SKM-1 treated with dmso at 0.1 percent for 144 hours (cell line): ENCODE results near the gene PTPN3.
A peak's percentile ranks its signal among the peaks of the same experiment; 100 is the strongest.
"Not testable (repeated sequence)": the region's sequence is repeated elsewhere in the genome, so short reads cannot be mapped to it uniquely, and the experiment has no call there.

ENCODE experiments used
- DNase-seq: peaks from one replicate; lab custom pipeline; 2025; ENCODE audit not compliant: unreplicated experiment; lab: John Stamatoyannopoulos, UW

The PTPN3 gene

DNA sequence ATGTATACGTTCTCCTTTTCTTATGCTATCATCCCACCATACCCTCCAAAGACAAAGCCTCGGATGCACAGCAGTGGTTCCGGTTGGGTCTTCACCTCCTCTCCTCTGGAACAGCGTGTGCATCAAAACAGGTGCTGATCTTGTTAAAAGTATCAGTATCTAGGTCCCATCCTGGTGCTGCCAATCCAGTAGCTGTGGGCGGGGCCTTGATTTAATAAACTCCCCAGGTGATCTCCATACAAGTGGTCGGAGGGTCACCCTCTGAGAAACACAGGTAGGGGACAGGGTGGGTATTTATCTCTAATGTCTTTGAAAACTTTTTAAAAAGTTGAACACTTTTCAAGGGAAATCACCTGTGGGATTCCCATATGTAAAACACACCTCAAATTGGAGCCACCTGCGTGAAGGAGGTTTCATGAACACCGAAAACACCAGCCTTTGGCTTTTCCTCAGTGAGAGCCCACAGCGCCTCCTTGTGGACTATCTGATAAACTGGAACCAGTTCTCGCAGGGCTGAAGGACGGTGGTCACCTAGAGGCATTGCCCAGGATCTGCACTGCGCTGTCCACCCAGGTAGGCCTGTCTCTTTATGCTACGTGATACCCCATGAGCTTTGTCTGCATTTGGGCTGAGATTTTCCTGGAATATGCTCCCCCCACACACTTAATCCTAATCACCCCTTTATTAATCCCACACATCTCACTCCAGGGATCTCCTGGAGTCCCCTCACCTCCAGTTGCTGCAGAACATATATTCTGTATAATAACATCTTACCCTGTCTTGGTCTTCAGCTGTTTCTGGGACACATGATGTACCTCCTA lies 96.7 kb downstream of the PTPN3 start:
- DNase-seq, result peak; percentile 24

DNA sequence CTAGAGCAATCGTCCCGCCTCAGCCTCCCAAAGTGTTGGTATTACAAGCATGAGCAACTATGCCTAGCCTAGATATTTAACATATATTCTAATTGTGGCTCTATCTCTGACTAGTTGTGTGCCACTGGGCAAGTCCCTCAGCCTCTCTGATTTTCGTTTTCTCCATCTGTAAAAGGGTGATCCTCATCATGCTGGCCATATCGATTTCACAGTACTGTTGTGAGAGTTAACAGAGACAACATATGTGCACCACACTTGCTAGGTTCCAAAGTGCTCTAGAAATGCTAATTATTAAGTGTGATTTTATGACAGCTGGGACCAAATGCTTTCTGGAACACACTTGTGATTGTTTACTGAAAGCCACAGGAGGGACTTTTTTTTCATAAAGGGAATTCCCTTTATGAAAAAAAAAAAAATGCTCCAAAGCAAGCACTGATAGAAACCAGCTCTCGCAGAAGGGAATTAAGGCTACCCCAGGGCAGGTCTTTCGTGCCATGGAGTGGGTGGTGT lies 98.8 kb downstream of the PTPN3 start:
- no peak for DNase-seq

DNA sequence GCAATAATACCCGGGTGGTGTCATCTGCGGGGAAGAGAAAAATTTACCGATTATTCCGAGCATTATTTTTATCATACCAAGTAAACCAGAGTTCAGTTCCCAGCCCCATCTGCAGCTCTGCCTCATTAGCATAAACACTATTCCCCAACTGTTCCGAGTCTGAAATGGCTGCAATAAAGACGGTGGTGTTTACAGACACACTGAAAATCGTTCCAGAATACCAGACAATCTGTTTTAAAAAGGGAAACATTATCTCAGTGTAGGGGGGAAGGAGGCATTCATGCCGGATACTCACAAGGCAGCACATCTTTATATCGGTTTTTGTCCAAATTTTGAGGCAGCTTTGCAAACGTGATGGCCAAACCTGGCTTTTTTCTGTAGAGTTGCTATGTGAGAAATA lies 106.9 kb downstream of the PTPN3 start:
- no peak for DNase-seq

DNA sequence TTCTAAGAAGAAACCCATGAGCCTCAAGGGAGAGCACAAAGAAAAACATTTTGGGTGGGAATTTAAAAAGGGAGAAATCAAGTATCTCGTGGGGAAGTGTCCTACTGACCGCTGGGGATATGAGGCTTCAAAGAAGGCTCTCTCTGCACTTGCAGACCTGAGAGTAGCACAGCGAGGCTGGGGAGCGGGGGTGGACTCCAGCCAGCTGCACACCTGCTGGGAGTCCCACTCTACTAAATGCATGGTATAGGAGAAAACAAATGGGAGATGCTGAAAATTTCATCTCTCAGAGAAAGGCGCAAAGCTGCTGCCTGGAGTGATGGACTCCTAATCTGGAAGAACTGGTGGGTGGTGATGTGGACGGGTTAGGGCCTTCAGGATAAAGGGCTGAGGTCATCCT lies 110.3 kb downstream of the PTPN3 start:
- no peak for DNase-seq

DNA sequence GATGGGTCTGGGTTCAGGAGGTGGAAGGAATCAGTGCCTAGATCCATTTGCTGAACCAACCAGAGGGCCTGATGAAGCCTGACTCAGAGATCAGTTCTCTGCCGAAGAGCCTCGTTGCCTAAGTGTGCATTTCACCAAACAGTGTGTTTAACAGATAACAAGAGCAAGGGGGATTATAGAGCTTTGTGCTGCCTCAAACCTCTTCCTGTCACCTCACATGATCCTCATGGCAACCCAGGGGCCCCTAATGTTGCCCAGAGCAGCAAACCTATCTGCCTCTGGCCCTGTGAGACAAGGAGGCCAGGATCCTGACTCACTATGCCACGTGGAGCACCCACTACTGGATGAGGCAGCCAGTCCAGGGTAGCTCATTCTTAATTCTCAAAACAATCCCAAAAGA lies 110.9 kb downstream of the PTPN3 start:
- DNase-seq, result no peak

DNA sequence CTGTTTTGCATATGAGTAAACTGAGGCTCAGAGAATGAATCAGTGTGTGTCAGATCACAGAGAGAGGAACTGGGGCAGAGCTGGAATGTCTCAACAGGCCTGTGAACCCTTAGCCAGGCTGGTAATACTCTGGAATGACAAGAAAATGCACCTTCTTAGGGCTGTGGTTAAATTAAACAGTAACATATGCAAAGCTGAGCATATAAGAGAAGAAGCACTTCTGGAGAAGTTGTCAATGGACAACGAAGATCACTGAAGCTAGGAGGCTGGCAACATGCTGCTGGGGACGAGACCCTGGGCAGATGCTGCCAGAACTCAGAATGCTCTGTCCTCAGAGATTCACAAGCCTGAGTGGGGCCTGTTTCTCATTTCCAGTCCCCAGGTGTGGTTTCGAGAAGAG lies 112.6 kb downstream of the PTPN3 start:
- no peak for DNase-seq

DNA sequence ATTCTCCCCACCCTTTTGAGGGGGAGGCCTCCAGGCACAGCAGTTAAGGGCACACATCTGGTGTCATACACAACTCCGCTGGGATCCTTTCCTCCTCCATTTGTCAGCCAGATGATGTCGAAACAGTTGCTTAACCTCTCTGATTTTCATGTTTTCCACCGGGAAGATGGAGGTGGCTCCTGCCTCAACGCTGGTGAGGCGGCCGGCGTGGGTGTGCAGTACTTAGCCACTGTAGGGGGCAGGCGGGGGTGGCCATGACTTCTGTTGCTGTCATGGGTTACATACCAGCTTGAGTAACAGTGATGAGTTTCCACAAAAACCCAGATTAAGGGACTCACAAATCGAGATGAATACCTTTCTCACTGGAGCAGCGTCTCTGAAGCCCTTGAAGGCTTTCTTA lies 114.2 kb downstream of the PTPN3 start:
- DNase-seq, result no peak

DNA sequence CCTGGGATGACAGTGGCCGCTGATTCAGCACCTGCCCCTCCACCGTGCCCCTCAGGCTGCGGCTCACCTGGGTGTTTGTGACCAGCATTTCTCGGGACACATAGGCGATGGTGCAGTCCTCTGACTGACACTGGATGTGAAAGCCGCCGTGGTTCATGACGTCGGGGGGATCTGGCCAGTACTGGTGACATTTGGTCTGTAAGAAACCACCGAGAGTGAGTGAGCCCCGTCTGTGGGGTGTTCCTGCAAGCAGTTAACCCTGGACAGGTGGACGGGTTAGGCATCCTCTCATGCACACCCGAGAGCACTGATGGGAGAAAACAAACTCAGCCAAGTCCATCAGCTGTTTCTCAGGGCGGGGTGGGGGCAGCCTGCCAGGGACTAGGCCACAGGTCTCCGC lies 114.8 kb downstream of the PTPN3 start:
- no peak for DNase-seq

DNA sequence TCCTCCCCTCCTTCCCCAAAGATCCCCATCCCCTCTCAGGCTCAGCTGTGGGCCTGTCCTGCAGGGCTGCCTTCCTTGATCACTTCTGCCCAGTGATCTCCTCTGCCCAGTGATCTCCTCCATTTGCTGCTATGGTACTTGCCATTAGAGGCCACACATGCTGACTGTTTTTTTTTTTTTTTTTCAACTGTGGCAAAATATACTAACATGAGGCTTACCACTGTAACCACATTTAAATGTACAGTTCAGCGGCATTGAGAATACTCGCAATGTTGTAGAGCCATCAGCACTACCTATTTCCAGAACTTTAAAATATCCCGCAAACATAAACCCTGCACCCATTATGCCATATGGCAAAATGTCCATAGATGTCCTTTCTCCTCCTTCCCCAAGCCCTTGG lies 115.5 kb downstream of the PTPN3 start:
- no peak for DNase-seq

DNA sequence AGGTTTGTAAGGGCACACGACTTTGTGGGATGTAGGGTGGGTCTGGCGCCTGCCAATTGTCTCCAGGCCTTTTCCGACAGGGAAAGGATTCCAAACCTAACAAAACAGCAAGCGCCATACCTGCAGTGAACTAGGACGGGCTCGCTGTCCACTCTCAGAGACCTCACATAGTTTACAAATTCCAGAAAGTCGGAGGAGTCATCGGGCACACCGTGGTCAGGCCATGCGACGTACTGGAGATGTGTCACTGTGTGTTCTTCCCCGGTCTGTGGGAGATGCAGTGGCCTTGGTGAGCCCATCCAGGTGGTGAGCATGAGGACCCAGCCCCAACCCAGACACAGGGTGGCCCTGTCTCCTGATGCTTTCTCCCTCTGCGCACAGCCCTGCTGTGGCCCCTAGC lies 115.9 kb downstream of the PTPN3 start:
- DNase-seq, result no peak

DNA sequence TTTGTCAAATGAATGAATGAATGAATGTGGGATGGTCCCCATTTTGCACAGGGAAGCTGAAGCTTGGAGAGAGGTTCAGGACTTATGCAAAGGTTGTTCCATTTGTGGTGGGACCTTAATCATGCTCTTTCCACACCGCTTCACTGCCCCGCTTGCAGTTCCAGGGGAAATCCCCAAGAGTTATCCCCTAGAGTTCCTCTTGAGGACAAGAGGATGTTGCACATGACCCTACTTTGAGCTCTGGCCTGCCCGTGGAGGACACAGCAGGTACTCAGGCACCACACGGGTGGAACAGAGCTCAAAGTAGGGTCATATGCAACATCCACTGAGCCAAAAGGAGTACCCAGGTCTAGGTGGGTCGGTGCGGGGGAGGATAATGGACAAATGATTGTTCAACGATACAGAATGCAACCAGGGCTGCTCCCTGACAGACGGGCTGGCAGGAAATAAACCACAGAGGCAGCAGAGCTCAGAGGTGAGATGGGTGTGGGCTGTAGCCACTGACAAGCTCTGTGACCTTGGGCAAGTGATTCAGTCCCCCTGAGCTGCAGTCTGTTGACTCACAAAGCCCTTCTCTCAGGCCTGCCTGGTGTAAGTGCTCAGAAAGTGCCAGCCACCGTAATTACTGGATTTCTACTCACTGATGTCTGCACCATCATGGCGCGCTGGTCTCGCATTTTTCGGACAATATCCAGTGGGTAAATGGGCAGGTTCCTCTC lies 116.9 kb downstream of the PTPN3 start:
- no peak for DNase-seq

DNA sequence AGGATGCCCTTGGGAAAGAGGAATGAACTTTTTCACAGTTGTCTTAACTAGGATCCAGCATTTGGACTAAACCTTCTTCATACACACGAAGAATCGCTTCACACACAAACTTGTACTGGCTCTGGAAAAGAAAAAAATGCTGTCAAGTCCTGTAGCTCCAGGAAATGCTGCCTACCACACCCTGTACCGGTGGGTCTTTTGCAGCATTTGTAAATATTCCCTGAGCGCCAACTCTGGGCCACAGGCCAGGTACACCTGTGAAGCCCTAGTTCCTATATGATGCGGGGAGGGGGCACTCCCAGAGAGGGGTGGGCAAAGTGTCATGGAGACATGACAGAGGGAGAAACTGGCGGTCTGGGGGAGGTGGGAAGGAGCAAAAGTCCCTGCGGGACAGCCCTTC lies 118.6 kb downstream of the PTPN3 start:
- DNase-seq, result no peak

DNA sequence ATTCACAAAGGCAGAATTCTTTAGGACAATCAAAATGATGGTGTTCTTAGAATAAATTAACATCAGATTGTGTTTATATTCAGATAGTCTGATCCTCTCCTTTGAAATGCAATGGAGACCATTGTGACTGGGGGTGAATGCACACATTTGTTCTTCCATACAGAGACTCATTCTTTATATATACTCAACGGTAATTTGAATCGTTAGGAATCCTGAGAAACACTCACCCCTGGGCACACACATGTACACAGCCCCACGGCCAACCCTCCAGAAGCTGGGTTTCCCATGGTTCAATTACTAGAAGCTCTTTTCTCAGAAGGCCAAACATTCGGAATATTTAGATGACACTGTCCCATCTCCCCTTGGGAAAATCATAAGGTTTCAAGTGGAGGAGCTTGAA lies 119.8 kb downstream of the PTPN3 start:
- no peak for DNase-seq

DNA sequence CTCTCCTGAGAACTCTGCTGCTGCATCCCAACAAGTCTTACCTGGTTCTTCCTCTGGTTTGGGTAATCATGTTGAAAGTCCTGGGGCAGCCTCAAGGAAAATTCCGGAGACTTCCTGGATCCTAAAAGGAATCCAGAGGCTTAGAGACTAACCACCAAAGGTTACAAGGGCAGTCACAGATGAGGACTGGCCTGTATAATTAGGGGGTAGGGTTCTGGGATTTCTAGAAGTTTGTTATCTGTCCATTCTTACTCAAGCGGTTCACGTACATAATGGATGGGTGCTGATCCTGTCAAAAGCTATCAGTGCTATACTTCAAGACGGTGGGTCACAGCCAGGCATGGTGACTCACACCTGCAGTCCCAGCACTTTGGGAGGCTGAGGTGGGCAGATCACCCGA lies 125.9 kb downstream of the PTPN3 start:
- DNase-seq, result no peak

DNA sequence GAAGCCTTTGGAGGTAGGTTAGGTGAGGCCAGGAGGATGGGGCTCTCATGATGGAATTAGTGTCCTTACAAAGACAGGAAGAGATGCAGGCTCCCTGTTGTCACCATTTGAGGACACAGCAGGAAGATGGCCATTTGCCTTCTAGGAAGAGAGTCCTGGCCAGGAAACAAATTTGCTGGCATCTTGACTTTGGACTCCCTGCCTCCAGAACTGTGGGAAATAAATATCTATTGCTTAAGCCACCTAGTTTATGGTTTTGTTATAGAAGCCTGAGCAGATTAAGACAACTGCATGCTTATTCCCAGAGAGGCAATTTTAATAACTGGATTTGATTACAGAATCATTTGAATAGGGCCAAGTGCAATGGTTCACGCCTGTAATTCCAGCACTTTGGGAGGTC lies 126.7 kb downstream of the PTPN3 start:
- no peak for DNase-seq

DNA sequence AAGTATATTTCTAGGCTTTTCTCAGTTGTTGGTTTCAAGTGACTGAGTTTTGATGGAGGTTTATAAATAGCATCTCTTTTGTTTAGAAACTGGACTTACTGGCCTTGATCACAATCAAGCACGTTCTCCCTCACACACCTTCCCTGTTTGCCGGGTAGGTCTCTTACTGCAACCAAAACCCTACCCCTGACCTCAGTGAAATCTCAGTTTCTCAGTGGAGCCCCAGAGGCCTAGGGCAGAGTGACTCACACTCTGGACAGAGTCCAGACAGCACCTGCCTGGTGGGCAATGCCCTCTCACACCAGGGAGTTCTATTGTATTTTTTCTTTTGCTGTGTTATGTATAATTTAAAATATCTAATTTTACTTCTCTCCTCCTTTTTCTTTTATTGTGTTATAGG lies 128.8 kb downstream of the PTPN3 start:
- DNase-seq, result no peak

DNA sequence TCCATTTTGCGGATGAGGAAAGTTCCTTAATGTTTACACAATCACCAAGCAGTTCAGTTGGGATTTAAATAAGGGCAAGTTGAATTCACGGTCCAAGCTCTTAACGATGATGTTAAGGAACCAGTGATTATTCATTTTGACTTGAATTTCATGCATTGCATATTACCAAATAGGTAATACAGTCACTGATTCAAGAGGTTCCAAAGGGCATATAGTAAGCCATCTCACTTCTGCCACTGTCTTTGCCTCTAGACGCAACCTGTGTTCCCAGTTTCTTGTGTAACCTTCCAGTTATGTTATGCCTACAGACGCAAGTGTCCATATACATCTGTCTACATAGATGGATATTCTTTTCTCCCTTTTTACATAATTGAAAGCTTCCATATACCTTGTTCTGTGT lies 137.3 kb downstream of the PTPN3 start:
- DNase-seq, result no peak

DNA sequence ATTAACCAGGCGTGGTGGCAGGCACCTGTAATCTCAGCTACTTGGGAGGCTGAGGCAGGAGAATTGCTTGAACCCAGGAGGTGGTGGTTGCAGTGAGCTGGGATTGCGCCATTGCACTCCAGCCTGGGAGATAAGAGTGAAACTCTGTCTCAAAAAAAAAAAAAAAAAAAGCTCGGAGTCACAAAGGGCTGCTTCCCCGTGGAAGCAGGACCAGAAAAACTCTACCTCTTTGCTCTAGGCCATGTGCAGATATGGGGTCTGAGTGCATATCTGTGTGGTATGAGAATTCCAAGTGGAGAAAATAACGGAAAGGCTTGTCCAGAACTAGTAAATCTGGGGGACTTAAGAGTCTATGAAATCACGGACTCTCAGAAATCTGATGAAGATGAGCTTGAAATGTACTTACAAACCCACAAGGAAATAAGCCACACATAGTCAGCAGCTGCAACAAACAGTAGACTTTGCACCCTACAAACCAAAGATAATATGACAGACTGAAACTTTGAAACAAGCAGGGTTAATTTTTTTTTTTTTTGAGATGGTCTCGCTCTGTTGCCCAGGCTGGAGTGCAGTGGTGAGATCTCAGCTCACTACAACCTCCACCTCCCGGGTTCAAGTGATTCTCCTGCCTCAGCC lies 139.0 kb downstream of the PTPN3 start:
- not testable (repeated sequence) for DNase-seq

DNA sequence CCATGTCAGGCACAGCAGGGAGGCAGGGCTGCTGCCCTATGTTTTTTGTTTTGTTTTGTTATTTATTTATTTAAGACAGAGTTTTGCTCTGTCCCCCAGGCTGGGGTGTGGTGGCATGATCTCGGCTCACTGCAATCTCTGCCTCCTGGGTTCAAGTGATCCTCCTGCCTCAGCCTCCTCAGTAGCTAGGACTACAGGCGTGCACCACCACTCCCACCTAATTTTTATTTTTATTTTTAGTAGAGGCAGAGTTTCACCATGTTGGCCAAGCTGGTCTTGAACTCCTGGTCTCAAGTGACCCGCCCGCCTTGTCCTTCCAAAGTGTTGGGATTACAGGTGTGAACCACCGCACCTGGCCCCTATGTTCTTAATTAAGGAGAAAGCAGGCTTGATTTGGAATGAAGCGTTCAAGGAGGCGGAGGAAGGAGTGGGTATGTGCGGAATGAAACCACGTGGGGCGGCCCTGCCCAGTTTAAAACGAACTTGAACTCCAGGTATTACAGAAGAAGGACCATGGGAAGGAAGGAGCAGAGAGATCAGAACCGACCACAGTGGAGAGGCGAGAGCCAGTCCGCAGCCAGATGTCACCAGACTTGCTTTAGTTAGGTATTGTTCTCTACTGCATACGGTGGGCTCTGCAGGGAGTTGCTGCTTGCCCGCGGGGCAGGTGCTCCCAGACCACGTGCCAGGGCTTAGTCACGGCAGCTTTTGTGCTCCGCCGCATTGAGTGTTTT lies 142.4 kb downstream of the PTPN3 start:
- DNase-seq, result no peak

DNA sequence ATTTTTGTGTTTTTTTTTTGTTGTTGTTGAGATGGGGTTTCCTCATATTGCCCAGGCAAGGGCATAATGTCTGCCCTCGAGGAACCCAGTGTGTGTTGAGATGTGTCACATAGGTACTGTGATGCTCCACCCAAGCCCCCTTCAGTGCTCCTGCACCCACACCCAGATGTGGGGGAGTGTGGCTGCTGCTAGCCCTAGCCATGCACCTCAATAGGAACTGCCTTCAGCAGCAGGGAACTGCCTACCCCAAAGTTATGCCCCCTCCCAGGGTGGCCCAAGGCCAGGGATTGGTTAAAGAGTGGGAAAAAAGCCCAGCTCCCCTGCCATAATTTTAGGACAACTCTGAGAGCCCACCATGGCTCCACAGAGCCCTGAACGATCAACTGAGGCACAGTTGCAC lies 143.9 kb downstream of the PTPN3 start:
- no peak for DNase-seq

DNA sequence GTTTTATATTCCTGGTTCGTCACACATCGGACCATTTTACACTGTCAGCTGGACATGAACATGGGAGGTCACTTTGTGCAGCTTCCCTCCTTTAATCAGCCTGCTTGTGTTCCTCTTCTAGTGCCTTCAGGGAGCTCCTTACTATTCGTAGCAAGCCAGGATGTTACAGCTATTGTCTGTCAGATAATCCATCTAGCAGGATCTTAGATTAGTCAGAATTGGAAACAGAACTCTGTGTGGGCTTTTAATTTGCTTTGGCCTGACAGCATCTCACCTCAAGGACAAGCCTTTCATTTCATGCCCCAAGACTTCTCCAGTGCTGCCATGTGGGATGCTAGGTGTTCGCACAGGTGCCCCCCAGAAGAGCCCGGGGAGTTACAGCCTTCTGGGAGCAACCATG lies 147.1 kb downstream of the PTPN3 start:
- no peak for DNase-seq
